NCI-H510A treated with DMSO at 0.1 percent for 48 hours (cell line): ENCODE measurements around the gene NTN3.
"Not testable (repeated sequence)": the region's sequence is repeated elsewhere in the genome, so short reads cannot be mapped to it uniquely, and the experiment has no call there.

Source experiments
- DNase-seq: peaks from one replicate; lab custom pipeline; 2025; lab: John Stamatoyannopoulos, UW

Gene NTN3

GRCh38 chr16:2441143-2441804, 29.8 kb upstream of the NTN3 start:
- not testable (repeated sequence) for DNase-seq

DNA sequence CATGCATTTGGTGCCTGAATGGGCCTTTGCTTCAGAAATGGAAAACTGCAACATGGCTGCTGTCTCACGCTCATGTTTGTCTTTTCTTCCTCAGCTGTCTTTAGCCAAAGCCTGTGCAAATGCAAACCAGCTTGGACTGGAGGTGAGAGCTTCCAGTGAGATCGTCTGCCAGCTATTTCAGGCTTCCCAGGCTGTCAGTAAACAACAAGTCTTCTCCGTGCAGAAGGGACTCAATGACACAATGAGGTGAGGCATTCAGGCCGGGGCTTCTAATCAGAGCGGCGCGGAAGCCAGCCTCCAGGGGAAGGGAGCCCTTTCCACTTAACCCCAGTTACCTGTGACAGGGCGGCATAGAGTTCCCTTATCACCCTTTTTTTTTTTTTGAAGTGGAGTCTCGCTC, 27.5 kb upstream of the NTN3 start:
- no peak for DNase-seq

- no peak for DNase-seq
Observed at GRCh38 chr16:2447920-2448583, 23.0 kb upstream of the NTN3 start.

DNA sequence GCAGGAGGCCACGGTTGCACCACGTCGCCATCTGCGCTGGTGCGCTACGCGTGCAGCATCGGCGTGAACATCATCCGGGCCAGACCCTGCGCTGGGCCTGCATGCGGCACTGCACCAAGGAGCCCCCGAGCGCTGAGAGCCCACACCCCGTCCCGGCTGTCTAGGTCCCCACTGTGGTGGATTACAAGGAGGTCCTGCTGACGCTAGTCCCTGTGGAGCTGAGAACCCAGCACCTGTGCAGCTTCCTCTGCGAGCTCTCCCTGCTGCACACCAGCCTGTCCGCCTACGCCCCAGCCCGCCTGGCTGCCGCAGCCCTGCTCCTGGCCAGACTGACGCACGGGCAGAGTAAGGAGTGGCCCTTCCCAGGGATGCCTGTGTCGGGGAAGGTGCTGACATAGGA, 22.0 kb upstream of the NTN3 start:
- DNase-seq: no peak

GRCh38 chr16:2450535-2450934, 20.6 kb upstream of the NTN3 start:
- DNase-seq: no peak

DNA sequence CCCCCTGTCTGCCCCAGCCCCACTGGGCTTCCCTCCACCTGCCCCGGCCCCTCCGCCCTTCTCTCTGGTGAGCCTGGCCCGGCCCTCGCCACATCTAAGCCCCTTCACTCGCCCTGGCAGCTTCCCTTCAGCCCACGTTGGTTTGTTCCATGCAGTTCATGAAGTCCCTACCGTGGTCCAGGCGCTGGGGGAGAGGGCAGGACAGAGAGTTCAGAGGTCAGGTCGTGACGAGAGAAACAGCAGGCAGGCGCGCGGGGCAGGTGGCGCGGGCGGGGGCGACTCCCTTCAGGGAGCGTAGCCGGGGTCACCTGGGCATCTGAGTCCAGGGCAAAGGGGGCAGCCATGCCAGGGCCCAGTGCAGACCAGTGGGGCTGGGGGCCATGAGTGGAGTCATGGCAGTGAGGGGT, 20.1 kb upstream of the NTN3 start:
- no peak for DNase-seq

DNA sequence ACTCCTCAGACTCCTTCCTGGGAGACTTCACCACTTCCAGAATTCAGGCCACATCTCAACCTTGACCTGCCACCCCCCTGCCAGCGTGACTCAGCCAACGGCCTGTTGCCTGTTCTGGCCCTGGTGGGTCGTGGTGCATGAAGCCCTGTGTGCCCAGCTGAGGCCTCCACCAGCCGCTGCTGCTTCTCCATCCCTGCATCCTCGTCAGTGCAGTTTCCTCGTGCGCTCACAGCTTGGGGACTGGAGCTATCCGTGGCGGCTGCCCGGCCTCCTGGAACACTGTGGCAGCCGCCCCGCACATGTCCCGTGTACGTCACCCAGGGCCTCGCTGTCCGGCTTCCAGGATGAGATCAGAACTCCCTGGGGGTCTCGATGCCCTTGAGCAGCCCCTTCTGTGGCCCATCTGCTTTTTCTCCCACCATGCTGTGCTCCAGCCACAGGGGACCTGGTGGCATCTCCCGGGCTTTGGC, 19.2 kb upstream of the NTN3 start:
- DNase-seq: no peak

- no peak for DNase-seq
Observed at GRCh38 chr16:2452650-2453049, 18.4 kb upstream of the NTN3 start.

GRCh38 chr16:2455081-2455845, 15.8 kb upstream of the NTN3 start:
- no peak for DNase-seq

- DNase-seq: no peak
Observed at GRCh38 chr16:2456551-2457153, 14.4 kb upstream of the NTN3 start.

DNA sequence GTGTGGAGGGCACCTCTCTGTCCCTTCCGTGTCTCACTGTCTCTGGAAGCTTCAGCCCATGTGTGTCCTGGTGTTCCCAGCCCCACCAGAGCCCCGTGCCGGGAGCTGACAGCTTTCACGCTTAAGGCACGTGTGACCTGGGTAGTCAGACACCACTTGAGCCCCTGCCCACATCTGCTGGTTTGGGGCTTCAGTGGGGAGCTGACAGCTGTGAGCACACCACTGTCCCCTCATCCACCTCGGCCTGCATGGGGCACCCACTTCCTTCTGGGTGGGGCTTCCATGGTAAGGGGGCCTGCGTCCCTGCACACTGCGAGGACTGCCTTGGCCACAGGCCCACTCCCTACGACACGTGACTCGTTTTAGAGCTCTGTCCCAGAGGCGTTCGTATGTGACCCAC, 13.8 kb upstream of the NTN3 start:
- DNase-seq: no peak

DNA sequence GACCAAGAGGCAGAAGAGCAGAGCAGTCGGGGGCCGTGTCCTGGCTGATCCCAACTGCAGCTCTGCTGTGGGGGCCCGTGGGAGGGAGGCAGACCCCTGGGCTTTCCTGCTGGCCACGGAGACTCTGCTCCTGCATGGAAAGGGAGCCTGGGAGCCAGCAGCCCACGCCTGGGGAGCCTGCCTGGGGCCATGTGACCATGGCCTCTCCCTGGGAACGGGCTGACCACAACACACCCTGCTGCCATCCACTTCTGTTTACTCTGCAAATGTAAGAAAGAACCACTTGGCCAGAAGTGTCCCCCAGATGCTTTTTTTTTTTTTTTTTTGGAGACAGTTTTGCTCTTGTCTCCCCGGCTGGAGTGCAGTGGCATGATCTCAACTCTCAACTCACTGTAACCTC, 13.2 kb upstream of the NTN3 start:
- DNase-seq: no peak

GRCh38 chr16:2458887-2459646, 12.0 kb upstream of the NTN3 start:
- no peak for DNase-seq

DNA sequence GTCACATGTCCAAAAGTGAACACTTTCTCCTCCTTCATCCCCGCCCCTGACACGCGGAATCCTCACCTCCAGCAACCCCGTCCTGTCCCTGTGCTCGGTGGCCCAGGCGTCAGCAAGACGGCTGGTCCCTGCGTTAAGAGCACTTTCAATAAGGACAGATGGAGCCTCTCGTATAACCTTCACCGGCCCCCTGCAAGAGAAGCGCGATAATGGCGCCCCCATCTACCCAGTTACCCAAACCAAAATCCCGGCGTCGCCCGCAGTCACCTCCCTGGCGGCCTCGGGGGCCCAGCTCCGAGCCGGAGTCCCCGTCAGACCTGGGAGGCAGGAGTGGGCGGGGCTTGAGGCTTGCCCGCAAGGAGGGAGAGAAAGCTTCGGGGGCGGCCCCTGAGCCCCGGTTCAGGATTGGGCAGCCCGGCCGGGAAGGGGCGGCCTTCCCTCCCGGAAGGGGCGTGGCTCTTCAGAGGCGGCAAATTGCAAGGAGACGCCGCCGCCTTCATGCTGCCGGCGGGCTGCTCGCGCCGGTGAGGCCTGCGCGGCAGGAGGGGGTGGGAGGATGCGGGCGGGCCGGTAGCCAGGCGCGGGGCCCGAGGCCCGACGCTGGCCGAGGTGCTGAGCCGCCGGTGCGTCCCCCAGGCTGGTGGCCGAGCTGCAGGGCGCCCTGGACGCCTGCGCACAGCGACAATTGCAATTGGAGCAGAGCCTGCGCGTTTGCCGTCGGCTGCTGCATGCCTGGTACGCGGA, 11.3 kb upstream of the NTN3 start, which contains the start of gene TEDC2:
Gene TEDC2, plus strand, starts transcription at position 463 of the 744 bp plus-strand sequence. Its CDS starts 36 bp downstream, at position 499.
- peak; percentile 73 for DNase-seq

- no peak for DNase-seq
Observed at GRCh38 chr16:2460391-2460713, 10.7 kb upstream of the NTN3 start.

GRCh38 chr16:2460916-2461315, 10.2 kb upstream of the NTN3 start:
- no peak for DNase-seq

- DNase-seq: no peak
Observed at GRCh38 chr16:2462031-2462866, 8.8 kb upstream of the NTN3 start.

GRCh38 chr16:2464333-2464732, 6.8 kb upstream of the NTN3 start:
- DNase-seq: no peak

GRCh38 chr16:2465653-2466415, 5.3 kb upstream of the NTN3 start:
- DNase-seq: no peak
